ENCODE measurements around the gene PIGM.

DNA sequence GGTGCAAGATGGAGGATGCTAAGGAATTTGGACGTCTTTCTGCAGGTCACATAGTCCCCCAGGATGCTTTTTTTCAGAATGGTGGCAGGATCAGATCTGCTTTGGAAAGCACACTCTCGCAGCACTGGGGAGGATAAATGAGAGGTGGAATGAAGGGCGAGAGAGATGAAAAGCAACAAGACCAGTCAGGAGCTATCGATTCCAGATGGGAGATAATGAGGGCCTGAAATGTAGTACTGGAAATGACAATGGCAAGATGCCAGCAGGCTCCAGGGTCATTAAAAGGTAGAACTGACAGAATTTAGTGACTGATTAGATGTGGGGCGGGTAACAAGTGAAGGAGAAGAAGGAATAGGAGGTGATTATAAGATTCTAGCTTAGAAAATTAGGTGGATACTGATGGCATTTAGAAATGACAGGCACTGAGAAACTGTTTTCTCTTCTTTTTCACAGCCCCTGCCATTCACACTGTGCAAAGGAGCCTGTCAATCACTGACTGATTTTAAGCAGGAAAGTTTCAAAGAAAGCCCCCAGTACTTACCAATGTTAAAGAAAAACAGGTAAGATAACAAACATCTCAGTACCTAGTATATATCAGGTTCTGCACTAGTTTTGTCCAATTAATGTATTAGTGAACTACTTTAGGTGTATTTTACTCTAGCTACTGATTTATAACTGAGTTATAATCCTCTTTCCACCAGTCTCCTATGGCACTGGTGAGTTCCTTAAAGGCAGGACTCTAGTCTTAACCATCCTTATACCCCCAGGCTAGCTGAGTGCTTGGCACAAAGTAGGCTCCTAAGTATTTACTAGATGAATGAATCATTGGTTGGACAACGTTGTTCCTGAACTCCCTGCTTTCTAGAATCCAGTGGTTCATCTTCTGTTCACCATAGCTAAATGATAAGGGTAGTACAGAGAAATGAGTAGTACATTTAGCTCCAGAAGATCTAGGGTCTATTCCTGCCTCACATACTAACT lies 9.2 kb downstream of the PIGM start:
- TF ChIP-seq POLR2A (IDR thresholded peaks at IDR 0.05) = no peak
- TF ChIP-seq, protein P1, sequence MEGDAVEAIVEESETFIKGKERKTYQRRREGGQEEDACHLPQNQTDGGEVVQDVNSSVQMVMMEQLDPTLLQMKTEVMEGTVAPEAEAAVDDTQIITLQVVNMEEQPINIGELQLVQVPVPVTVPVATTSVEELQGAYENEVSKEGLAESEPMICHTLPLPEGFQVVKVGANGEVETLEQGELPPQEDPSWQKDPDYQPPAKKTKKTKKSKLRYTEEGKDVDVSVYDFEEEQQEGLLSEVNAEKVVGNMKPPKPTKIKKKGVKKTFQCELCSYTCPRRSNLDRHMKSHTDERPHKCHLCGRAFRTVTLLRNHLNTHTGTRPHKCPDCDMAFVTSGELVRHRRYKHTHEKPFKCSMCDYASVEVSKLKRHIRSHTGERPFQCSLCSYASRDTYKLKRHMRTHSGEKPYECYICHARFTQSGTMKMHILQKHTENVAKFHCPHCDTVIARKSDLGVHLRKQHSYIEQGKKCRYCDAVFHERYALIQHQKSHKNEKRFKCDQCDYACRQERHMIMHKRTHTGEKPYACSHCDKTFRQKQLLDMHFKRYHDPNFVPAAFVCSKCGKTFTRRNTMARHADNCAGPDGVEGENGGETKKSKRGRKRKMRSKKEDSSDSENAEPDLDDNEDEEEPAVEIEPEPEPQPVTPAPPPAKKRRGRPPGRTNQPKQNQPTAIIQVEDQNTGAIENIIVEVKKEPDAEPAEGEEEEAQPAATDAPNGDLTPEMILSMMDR (IDR thresholded peaks at IDR 0.05) = no peak
